HEK293T (cell line): ENCODE measurements around the gene LRRC8E.

ENCODE experiments used
- CTCF ChIA-PET: fragments of 350-600 bp; formaldehyde crosslinking; extraction: SDS; loops from one replicate; lab custom pipeline; 2021; ENCODE audit warnings: antibody characterized with exemption, inconsistent platforms; lab: Yijun Ruan, JAX
- POLR2A ChIA-PET: fragments of 350-600 bp; formaldehyde crosslinking; extraction: SDS; loops from one replicate; lab custom pipeline; 2020; ENCODE audit warnings: antibody characterized with exemption, inconsistent platforms; lab: Yijun Ruan, JAX
- DNase-seq: peaks from one replicate; pipeline ENCODE4 v3.0.0; 2012; ENCODE audit warnings: mixed read lengths; ENCODE audit errors: extremely low spot score
- ARNT ChIP-seq: fragments of 450-650 bp; IDR thresholded peaks from 2 replicates; pipeline ENCODE4 v1.6.1; 2017; ENCODE audit warnings: mild to moderate bottlenecking
- BHLHE40 ChIP-seq: fragments of 450-650 bp; IDR thresholded peaks from 2 replicates; pipeline ENCODE4 v1.6.1; 2016; ENCODE audit warnings: mild to moderate bottlenecking, moderate library complexity, borderline replicate concordance
- CTBP1 ChIP-seq: fragments of 450-650 bp; IDR thresholded peaks from 2 replicates; pipeline ENCODE4 v1.6.1; 2016; ENCODE audit warnings: borderline replicate concordance
- ELF4 ChIP-seq: fragments of 450-650 bp; IDR thresholded peaks from 2 replicates; pipeline ENCODE4 v1.6.1; 2017; ENCODE audit warnings: antibody characterized with exemption
- FOXA1 ChIP-seq: fragments of 450-650 bp; IDR thresholded peaks from 2 replicates; pipeline ENCODE4 v1.6.1; 2016; ENCODE audit warnings: mild to moderate bottlenecking
- FOXK2 ChIP-seq: fragments of 450-650 bp; IDR thresholded peaks from 2 replicates; pipeline ENCODE4 v1.6.1; 2016; ENCODE audit warnings: mild to moderate bottlenecking
- FOXM1 ChIP-seq: fragments of 450-650 bp; IDR thresholded peaks from 2 replicates; pipeline ENCODE4 v1.6.1; 2017; ENCODE audit warnings: mild to moderate bottlenecking, borderline replicate concordance
- HDGF ChIP-seq: fragments of 450-650 bp; IDR thresholded peaks from 2 replicates; pipeline ENCODE4 v1.6.1; 2017; ENCODE audit warnings: antibody characterized with exemption, borderline replicate concordance
- L3MBTL2 ChIP-seq: fragments of 450-650 bp; conservative IDR thresholded peaks from 2 replicates; pipeline ENCODE4 v1.6.1; 2016; ENCODE audit warnings: mild to moderate bottlenecking
- LEF1 ChIP-seq: fragments of 450-650 bp; IDR thresholded peaks from 2 replicates; pipeline ENCODE4 v1.6.1; 2017; ENCODE audit warnings: mild to moderate bottlenecking, borderline replicate concordance
- NFRKB ChIP-seq: fragments of 450-650 bp; IDR thresholded peaks from 2 replicates; pipeline ENCODE4 v1.6.1; 2016; ENCODE audit warnings: mild to moderate bottlenecking, moderate library complexity
- PKNOX1 ChIP-seq: fragments of 450-650 bp; IDR thresholded peaks from 2 replicates; pipeline ENCODE4 v1.6.1; 2016
- SP1 ChIP-seq: fragments of 450-650 bp; IDR thresholded peaks from 2 replicates; pipeline ENCODE4 v1.6.1; 2017
- SUZ12 ChIP-seq: fragments of 450-650 bp; IDR thresholded peaks from 2 replicates; pipeline ENCODE4 v1.6.1; 2016; ENCODE audit warnings: mild to moderate bottlenecking
- TARDBP ChIP-seq: fragments of 450-650 bp; IDR thresholded peaks from 2 replicates; pipeline ENCODE4 v1.6.1; 2016
- ZNF384 ChIP-seq: fragments of 450-650 bp; IDR thresholded peaks from 2 replicates; pipeline ENCODE4 v1.6.1; 2016

Gene LRRC8E

GRCh38 chr19:7868326-7868670, 20.0 kb upstream of the LRRC8E start:
- ChIA-PET POLR2A (interaction anchor here (0.9 to 2.0 kb wide), 6 partner anchors 11 to 645 kb away, joined by 3 to 18 read pairs (median 14); partner anchors contain the start of genes LRRC8E, MAP2K7, SNAPC2 and TIMM44), CTCF (interaction anchor here (0.5 to 2.0 kb wide), 11 partner anchors 10 to 216 kb away, joined by 3 to 19 read pairs (median 5); partner anchors contain the start of genes SNAPC2 and TIMM44)
- no peak for DNase-seq
- TF ChIP-seq ZNF384, result no peak
- no peak for TF ChIP-seq LEF1
- TF ChIP-seq CTBP1, result no peak
- TF ChIP-seq FOXM1, result no peak
- no peak for TF ChIP-seq HDGF
- no peak for TF ChIP-seq TARDBP
- no peak; the same call in 1 of the 2 replicates for TF ChIP-seq L3MBTL2
- no peak for TF ChIP-seq ARNT
- TF ChIP-seq SUZ12, result no peak
- no peak for TF ChIP-seq FOXK2
- no peak for TF ChIP-seq NFRKB
- TF ChIP-seq ELF4, result no peak
- no peak for TF ChIP-seq FOXA1
- TF ChIP-seq BHLHE40, result no peak

- DNase-seq, result peak; percentile 88
- ChIA-PET POLR2A (interaction anchor here (0.6 to 2.0 kb wide), 10 partner anchors 12 to 645 kb away, joined by 3 to 18 read pairs (median 5); partner anchors contain the start of genes EVI5L, LRRC8E, MAP2K7 and SNAPC2), CTCF (interaction anchor here (0.5 to 2.0 kb wide), 21 partner anchors 9 to 362 kb away, joined by 3 to 19 read pairs (median 5); partner anchors contain the start of genes LRRC8E, MAP2K7, MCOLN1 and SNAPC2)
- no peak for TF ChIP-seq FOXA1
- TF ChIP-seq ARNT, result no peak
- peak; percentile 35; the same call in 1 of the 2 replicates for TF ChIP-seq SP1
- no peak for TF ChIP-seq TARDBP
- TF ChIP-seq HDGF, result no peak
- no peak for TF ChIP-seq FOXK2
Observed at GRCh38 chr19:7868671-7869452, 19.4 kb upstream of the LRRC8E start.

GRCh38 chr19:7869453-7869909, 18.8 kb upstream of the LRRC8E start:
- POLR2A ChIA-PET, result interaction anchor here (0.6 to 2.0 kb wide), 9 partner anchors 19 to 644 kb away, joined by 3 to 18 read pairs (median 6); partner anchors contain the start of genes EVI5L, LRRC8E, MAP2K7 and SNAPC2
- CTCF ChIA-PET, result interaction anchor here (0.6 to 2.0 kb wide), 18 partner anchors 8 to 538 kb away, joined by 3 to 19 read pairs (median 5); partner anchors contain the start of genes LRRC8E, MAP2K7, MCOLN1 and SNAPC2
- DNase-seq, result peak; percentile 69
- TF ChIP-seq PKNOX1 (no peak), FOXK2 (no peak), ARNT (no peak), LEF1 (no peak), L3MBTL2 (no peak), CTBP1 (no peak), BHLHE40 (no peak), FOXM1 (no peak), ZNF384 (no peak), NFRKB (no peak)

GRCh38 chr19:7869910-7870511, 18.3 kb upstream of the LRRC8E start:
- POLR2A ChIA-PET, result interaction anchor here (1.1 to 2.0 kb wide), 6 partner anchors 18 to 74 kb away, joined by 3 to 18 read pairs (median 14); partner anchors contain the start of genes EVI5L, LRRC8E, MAP2K7 and SNAPC2
- peak; percentile 46 for TF ChIP-seq SP1
- no peak for TF ChIP-seq BHLHE40
- DNase-seq, result peak; percentile 72
- CTCF ChIA-PET, result interaction anchor here (0.6 to 2.0 kb wide), 16 partner anchors 7 to 538 kb away, joined by 3 to 19 read pairs (median 6); partner anchors contain the start of genes LRRC8E, MAP2K7, MCOLN1 and SNAPC2

- TF ChIP-seq ELF4 (no peak), BHLHE40 (no peak), LEF1 (no peak), SP1 (0 out of 2 replicates have a peak, but pooled peaks have one; percentile 24)
- POLR2A ChIA-PET, result no interaction called here
- CTCF ChIA-PET, result no interaction called here
- DNase-seq, result peak; percentile 72
Observed at GRCh38 chr19:7870571-7871436, 17.5 kb upstream of the LRRC8E start.

- POLR2A ChIA-PET, result interaction anchor here (0.6 to 1.2 kb wide), 3 partner anchors 16 to 32 kb away, joined by 3 to 4 read pairs (median 4); partner anchors contain the start of genes LRRC8E and MAP2K7
- CTCF ChIA-PET, result no interaction called here
- peak; percentile 79 for DNase-seq
- TF ChIP-seq FOXM1, result no peak
- peak; percentile 59 for TF ChIP-seq SP1
- TF ChIP-seq ARNT, result no peak
- peak; percentile 80 for TF ChIP-seq PKNOX1
Observed at GRCh38 chr19:7871437-7872305, 16.6 kb upstream of the LRRC8E start.
